ENCODE data around the gene IL17F. TPM values are rescaled to one million over a fixed set of nuclear protein-coding genes. Genes with fewer than 3 reads are reported as not detected.

The IL17F gene
- polyA plus RNA-seq, 1 of the 3 experiments (the other 2 are of a cell fraction) = not detected

DNA sequence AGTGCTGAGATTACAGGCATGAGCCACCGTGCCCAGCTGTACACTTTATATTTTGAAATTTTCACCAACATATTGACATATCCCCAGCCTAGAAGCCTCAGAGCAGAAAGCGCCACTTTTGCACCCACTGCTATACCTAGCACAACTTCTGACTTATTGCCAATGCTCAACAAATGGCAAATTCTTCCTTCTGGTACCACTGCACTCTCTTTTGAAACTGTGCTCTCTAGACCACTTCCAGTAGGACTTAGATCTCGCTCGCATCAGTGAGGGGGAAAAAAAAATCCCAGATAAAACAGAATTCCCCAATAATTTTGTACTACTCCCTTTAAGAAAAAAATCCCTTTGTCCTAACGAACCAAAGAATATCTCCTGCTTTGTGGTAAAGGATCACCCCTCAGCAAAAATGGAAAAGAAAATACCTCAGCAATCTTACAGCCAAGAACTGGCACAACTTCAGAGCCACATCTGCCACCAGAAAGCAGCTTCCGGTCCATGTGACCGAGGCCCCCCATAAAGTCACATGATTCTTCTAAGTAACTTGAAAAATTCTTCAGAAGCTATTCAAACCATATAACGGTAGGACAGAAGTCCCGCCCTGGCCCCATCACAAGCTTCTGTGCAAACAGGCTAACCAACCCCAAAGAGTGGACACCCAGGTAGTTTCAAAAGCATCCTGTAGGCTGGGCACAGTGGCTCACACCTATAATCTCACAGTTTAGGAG, 18.5 kb upstream of the IL17F start (continued):
- TF ChIP-seq, protein P1, sequence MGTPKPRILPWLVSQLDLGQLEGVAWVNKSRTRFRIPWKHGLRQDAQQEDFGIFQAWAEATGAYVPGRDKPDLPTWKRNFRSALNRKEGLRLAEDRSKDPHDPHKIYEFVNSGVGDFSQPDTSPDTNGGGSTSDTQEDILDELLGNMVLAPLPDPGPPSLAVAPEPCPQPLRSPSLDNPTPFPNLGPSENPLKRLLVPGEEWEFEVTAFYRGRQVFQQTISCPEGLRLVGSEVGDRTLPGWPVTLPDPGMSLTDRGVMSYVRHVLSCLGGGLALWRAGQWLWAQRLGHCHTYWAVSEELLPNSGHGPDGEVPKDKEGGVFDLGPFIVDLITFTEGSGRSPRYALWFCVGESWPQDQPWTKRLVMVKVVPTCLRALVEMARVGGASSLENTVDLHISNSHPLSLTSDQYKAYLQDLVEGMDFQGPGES (IDR thresholded peaks at IDR 0.05; ENCODE audit: low read depth, low read length) = no peak

DNA sequence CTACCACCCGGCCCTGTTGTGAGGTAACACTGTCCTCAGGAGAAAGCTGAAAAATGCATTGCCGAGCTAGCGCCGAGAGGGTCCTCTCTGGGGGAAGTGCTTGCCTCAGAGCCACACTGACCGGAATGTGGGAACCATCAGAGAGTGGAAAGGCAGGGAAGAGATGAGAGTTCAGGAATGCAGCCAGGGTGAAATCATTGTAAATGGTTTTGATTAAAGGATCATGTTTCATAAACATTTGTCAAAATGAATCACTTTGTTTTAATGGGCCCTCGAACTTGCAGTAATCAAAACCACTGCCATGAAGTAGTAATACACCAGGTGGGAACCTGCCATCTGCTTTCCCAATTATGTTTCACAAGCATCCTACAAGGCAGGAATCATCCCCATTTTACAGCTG, 16.9 kb upstream of the IL17F start:
- Histone ChIP-seq H3K9me2 (no peaks in the 10 kb centered on the region), H3K36me3 (replicated peaks in 1 of 2; ENCODE audit: control insufficient read depth in 1 of 2, insufficient read depth in 2 of 2, low read length in 1 of 2) (peaks cover 14 to 36% of the 10 kb centered on the region in 2 experiments), H3K4me1 (ENCODE audit: control insufficient read depth in 1 of 2, insufficient read depth in 2 of 2, low read depth in 1 of 2, low read length in 1 of 2) (peaks cover 0 to 2% of the 10 kb centered on the region in 2 experiments; a peak in 1 of 4 replicates), H3K27me3 (ENCODE audit: insufficient read depth) (no peaks in the 10 kb centered on the region), H3K4me2 (no peak overlapping the region), H3K4me3 (ENCODE audit: low read depth in 2 of 2, low read length in 1 of 2) (no peak overlapping the region), H4K20me1 (ENCODE audit: insufficient read depth) (no peaks in the 10 kb centered on the region), H3K9me3 (no peaks in the 10 kb centered on the region), H2AFZ (ENCODE audit: low read depth) (no peak overlapping the region), H3K27ac (ENCODE audit: low read depth in 2 of 2, low read length in 1 of 2) (no peak overlapping the region), H3K9ac (no peak overlapping the region), H3F3A (replicated peaks; ENCODE audit: insufficient read depth) (no peaks in the 10 kb centered on the region), H3K79me2 (ENCODE audit: insufficient read depth) (no peaks in the 10 kb centered on the region)
- ChIA-PET POLR2A (no interaction called here), CTCF (interaction anchor here (0.8 to 5.1 kb wide), 9 partner anchors 12 to 212 kb away, joined by 3 to 60 read pairs (median 5); partner anchors contain the start of gene MCM3)
- 70% methylated on average over 6 of the region's 6 CpGs for WGBS (ENCODE audit: low lambda C conversion rate)
- no peak for TF ChIP-seq ELF1 (IDR thresholded peaks at IDR 0.05)
- TF ChIP-seq PBX3 (IDR thresholded peaks at IDR 0.05) = peak; percentile 71
- TF ChIP-seq TCF12 (IDR thresholded peaks at IDR 0.05) = peak; percentile 90
- no peak for TF ChIP-seq USF2 (IDR thresholded peaks at IDR 0.05; ENCODE audit: borderline replicate concordance, low read depth, low read length)
- peak; percentile 16; the same call in 1 of the 2 replicates for TF ChIP-seq FOSL2 (IDR thresholded peaks at IDR 0.05; ENCODE audit: borderline replicate concordance, low read depth)
- TF ChIP-seq YY1 (IDR thresholded peaks at IDR 0.05; ENCODE audit: low read depth) = no peak
- no peak for TF ChIP-seq SIN3A (IDR thresholded peaks at IDR 0.05; ENCODE audit: borderline replicate concordance, low read depth, low read length)
- peak; percentile 40; the same call in 1 of the 2 replicates for TF ChIP-seq POLR2AphosphoS5 (IDR thresholded peaks at IDR 0.05; ENCODE audit: low read depth, low read length)
- DNase-seq = no peak

DNA sequence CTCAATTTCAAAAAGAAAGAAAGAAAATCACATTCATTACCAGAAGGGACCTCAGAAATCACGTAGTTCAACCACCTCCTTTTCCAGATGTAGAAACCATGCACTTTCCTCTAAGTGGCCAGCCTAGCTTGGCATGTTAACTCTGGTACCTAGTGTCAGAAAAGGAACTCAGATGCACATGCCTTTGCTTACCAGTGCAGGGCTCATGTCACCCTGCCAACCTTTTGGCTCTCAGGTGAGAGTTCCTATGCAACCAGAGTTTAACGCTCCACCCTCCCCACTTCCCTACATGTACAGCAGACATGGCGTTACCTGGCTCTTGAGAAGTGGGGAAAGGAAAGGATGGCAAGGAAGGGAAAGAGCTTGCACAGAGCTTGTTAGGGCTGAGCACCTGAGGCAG, 16.3 kb upstream of the IL17F start:
- no peak overlapping the region for H3K9ac ChIP-seq
- H3K4me1 ChIP-seq (ENCODE audit: control insufficient read depth in 1 of 2, insufficient read depth in 2 of 2, low read depth in 1 of 2, low read length in 1 of 2) = peaks cover 0 to 2% of the 10 kb centered on the region in 2 experiments; a peak in 1 of 4 replicates
- no peaks in the 10 kb centered on the region for H3K27me3 ChIP-seq (ENCODE audit: insufficient read depth)
- no peak for TF ChIP-seq TCF12 (IDR thresholded peaks at IDR 0.05)
- no peak for TF ChIP-seq GATA2 (CRISPR knock-in tag; IDR thresholded peaks at IDR 0.05)
- TF ChIP-seq NRF1 (IDR thresholded peaks at IDR 0.05; ENCODE audit: low read depth, low read length) = no peak
- no peak for TF ChIP-seq SMC3 (IDR thresholded peaks at IDR 0.05; ENCODE audit: low read depth, low read length)
- H3K9me3 ChIP-seq = no peaks in the 10 kb centered on the region
- no peaks in the 10 kb centered on the region for H3K9me2 ChIP-seq
- H3F3A ChIP-seq (replicated peaks; ENCODE audit: insufficient read depth) = no peaks in the 10 kb centered on the region
- H3K4me3 ChIP-seq (ENCODE audit: low read depth in 2 of 2, low read length in 1 of 2) = no peak overlapping the region
- H3K4me2 ChIP-seq = no peak overlapping the region
- 100% methylated on average over 3 of the region's 3 CpGs for WGBS (ENCODE audit: low lambda C conversion rate)
- H3K27ac ChIP-seq (ENCODE audit: low read depth in 2 of 2, low read length in 1 of 2) = no peak overlapping the region
- no peaks in the 10 kb centered on the region for H3K79me2 ChIP-seq (ENCODE audit: insufficient read depth)
- H2AFZ ChIP-seq (ENCODE audit: low read depth) = no peak overlapping the region
- no peaks in the 10 kb centered on the region for H4K20me1 ChIP-seq (ENCODE audit: insufficient read depth)
- no peak for DNase-seq
- POLR2A ChIA-PET = interaction anchor here (0.6 kb wide), 1 partner anchor 1363 kb away, joined by 3 read pairs; no protein-coding TSS in a partner anchor
- CTCF ChIA-PET = interaction anchor here (0.8 to 5.1 kb wide), 9 partner anchors 11 to 402 kb away, joined by 3 to 60 read pairs (median 3); partner anchors contain the start of gene MCM3
- H3K36me3 ChIP-seq (replicated peaks in 1 of 2; ENCODE audit: control insufficient read depth in 1 of 2, insufficient read depth in 2 of 2, low read length in 1 of 2) = peaks cover 13 to 30% of the 10 kb centered on the region in 2 experiments

Measured in SK-N-SH (cell line).